Psoas muscle (tissue), 8 donors: Measurements from ENCODE around the gene FBXL13. TPM values are rescaled to one million over a fixed set of nuclear protein-coding genes. Genes with fewer than 3 reads are reported as not detected.

Experiments used
- ATAC-seq, 4 donors: fragments of 200-7000 bp; cut with Tn5 transposase; one replicate each; pipeline ENCODE4 v1.9.1; 2020; ENCODE audit warnings: moderate library complexity in 3 of 4, mild to moderate bottlenecking in 2 of 4
- DNase-seq, 2 donors: peaks; one replicate each; pipeline ENCODE4 v3.0.0-alpha.2; 2020
- H3K27ac ChIP-seq: fragments of 200-600 bp; one replicate; pipeline ENCODE4 v1.8.0; 2022
- H3K27me3 ChIP-seq, 3 donors: fragments of 200-600 bp in 1 of 3; one replicate each; pipeline versions ENCODE4 v1.6.1 to v1.8.0; 2013 to 2022; ENCODE audit warnings: low read length in 2 of 3, mild to moderate bottlenecking in 2 of 3, moderate library complexity in 1 of 3; ENCODE audit not compliant: insufficient read depth in 3 of 3
- H3K36me3 ChIP-seq, 2 donors: fragments of 200-600 bp in 1 of 2; one replicate each; pipeline versions ENCODE4 v1.6.1 to v1.8.0; 2013 to 2022; ENCODE audit warnings: low read depth in 1 of 2, mild to moderate bottlenecking in 1 of 2, moderate library complexity in 1 of 2; ENCODE audit not compliant: insufficient read depth in 1 of 2
- H3K4me1 ChIP-seq: fragments of 200-600 bp; one replicate; pipeline ENCODE4 v1.8.0; 2022
- H3K4me3 ChIP-seq: fragments of 200-600 bp; one replicate; pipeline ENCODE4 v1.8.0; 2022; ENCODE audit warnings: mild to moderate bottlenecking
- H3K9me3 ChIP-seq: fragments of 200-600 bp; one replicate; pipeline ENCODE4 v1.8.0; 2022
- WGBS, 3 donors: extraction: QIAGEN DNeasy Blood & Tissue Kit; methylation state at CpG; one replicate each; pipeline versions ENCODE4 v1.1.6 to v1.1.7; 2013; 5-methylcytosine and 5-hydroxymethylcytosine counted together
- intact Hi-C, 2 donors: fragments of 100-400 bp; cut with DNase I; formaldehyde crosslinking; loops; one replicate each; pipeline versions ENCODE4 v1.11.0 to v1.14.2; 2022
- polyA plus RNA-seq, 3 donors: library from polyadenylated mRNA; stranded (reverse); fragments of 200-250 nt; gene quantifications; one replicate each; pipeline ENCODE4 v1.2.3, GENCODE V29; 2013
- total RNA-seq, 4 donors: library from RNA; stranded (reverse); fragmentation: NEBNext Ultra II Directional in 2 of 4; extraction: Animal tissue kit (Norgen Biotek cat#: 25700) in 2 of 4; gene quantifications; one replicate each; pipeline versions ENCODE4 v1.2.1 to v1.2.4, GENCODE V29; 2021 to 2023
- TF ChIP-seq, protein P1 (sequence below): fragments of 200-600 bp; IDR thresholded peaks from one replicate; pipeline ENCODE4 v1.8.0; 2022; ENCODE audit warnings: antibody characterized with exemption
- donor health status: healthy with polysubstance abuse.
- donor health status: DM: no; HTN: no; CAD: no; lungs with moderate emphysema.
- donor health status: Bipolar disorder and iron deficiency.
- donor health status: healthy.
- donor health status: DM: yes; HTN: yes; CAD: no.
- donor health status: DM: no; HTN: no; CAD: no.
- donor health status: DM: no; HTN: no; CAD: no.
- donor health status: DM: yes; HTN: yes; CAD: no.

The FBXL13 gene
- total and polyA plus RNA-seq, 7 donors: 0.13 to 0.52 (median 0.28) TPM; not detected in 1

DNA sequence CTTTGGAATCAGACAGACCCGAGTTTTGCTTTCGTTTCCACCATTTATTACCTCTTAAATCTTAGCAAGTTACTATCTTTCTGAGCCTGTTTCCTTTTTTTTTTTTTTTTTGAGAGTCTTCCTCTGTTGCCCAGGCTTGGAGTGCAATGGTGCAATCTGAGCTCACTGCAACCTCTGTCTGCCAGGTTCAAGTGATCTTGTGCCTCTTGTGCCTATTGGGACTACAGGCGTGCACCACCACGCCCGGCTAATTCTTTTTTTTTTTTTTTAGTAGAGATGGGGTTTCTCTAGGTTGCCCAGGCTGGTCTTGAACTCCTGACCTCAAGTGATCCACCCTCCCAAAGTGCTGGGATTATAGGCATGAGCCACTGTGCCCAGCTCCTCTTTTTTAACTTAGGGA is 241.3 kb downstream of the FBXL13 start:
- no peak for DNase-seq
- no peaks in the 10 kb centered on the region for H3K9me3 ChIP-seq
- 67 to 93% (median 73%) methylated on average over 5 of the region's 5 CpGs for WGBS, 3 donors
- TF ChIP-seq, protein P1, sequence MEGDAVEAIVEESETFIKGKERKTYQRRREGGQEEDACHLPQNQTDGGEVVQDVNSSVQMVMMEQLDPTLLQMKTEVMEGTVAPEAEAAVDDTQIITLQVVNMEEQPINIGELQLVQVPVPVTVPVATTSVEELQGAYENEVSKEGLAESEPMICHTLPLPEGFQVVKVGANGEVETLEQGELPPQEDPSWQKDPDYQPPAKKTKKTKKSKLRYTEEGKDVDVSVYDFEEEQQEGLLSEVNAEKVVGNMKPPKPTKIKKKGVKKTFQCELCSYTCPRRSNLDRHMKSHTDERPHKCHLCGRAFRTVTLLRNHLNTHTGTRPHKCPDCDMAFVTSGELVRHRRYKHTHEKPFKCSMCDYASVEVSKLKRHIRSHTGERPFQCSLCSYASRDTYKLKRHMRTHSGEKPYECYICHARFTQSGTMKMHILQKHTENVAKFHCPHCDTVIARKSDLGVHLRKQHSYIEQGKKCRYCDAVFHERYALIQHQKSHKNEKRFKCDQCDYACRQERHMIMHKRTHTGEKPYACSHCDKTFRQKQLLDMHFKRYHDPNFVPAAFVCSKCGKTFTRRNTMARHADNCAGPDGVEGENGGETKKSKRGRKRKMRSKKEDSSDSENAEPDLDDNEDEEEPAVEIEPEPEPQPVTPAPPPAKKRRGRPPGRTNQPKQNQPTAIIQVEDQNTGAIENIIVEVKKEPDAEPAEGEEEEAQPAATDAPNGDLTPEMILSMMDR: no peak
- ATAC-seq: no peak
- peaks cover 18% of the 10 kb centered on the region for H3K4me1 ChIP-seq
- peaks cover 0 to 13% of the 10 kb centered on the region in 2 donors for H3K36me3 ChIP-seq
- no peak overlapping the region for H3K27ac ChIP-seq
- intact Hi-C loops: no loop called here
- no peak overlapping the region for H3K4me3 ChIP-seq
- H3K27me3 ChIP-seq: no peaks in the 10 kb centered on the region

DNA sequence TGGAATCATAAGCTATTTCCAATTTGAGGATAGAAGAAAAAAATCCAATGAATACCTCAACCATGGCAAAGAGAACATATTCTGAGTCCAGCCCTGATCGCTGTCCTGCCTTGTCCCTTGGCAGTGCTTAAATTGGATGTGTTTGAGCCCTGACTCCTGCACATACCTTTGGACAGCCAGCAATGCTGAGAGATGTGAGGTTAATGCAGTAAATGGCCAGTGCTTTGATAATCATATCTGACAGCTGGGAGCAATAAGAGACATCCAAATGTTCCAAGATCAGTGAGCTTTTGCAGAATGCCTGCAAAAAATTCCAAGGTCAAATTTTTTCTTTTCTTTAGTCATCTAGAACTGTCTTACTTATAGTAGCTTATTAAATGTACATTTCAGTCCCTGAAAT is 241.9 kb downstream of the FBXL13 start:
- intact Hi-C loops: no loop called here
- Histone ChIP-seq H3K27ac (no peak overlapping the region), H3K27me3 (no peaks in the 10 kb centered on the region), H3K9me3 (no peaks in the 10 kb centered on the region), H3K4me3 (no peak overlapping the region), H3K36me3 (peaks cover 0 to 13% of the 10 kb centered on the region in 2 donors), H3K4me1 (peaks cover 18% of the 10 kb centered on the region)
- TF ChIP-seq, protein P1: no peak
- DNase-seq (no peak), ATAC-seq (no peak)
- 22 to 37% (median 35%) methylated on average over 1 of the region's 1 CpG for WGBS, 3 donors

DNA sequence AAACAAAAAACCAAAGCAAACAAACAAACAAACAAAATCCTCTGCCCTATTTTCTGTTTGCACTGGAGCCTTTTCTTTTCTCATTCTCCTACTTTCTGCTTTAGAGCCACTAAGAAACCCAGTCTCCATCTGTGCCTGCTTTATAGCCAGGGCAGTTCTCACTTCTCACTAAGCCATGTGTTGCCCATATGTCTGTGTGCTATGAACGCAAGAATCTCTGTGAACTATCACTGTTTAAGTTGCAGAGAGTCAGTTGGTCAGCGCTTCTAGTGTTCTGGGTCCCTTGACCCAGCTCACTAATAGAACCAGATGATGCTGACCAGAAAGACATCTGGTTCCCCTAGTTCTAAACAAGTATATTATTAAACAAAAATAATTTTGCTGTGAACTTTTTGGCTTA is 244.4 kb downstream of the FBXL13 start:
- Histone ChIP-seq H3K9me3 (no peaks in the 10 kb centered on the region), H3K27ac (no peak overlapping the region), H3K27me3 (no peaks in the 10 kb centered on the region), H3K4me1 (no peaks in the 10 kb centered on the region), H3K4me3 (no peak overlapping the region), H3K36me3 (peaks cover 0 to 21% of the 10 kb centered on the region in 2 donors)
- intact Hi-C loops: no loop called here
- TF ChIP-seq, protein P1: no peak
- ATAC-seq: no peak
- no peak for DNase-seq
- 80 to 89% (median 84%) methylated on average over 2 of the region's 2 CpGs for WGBS, 3 donors

DNA sequence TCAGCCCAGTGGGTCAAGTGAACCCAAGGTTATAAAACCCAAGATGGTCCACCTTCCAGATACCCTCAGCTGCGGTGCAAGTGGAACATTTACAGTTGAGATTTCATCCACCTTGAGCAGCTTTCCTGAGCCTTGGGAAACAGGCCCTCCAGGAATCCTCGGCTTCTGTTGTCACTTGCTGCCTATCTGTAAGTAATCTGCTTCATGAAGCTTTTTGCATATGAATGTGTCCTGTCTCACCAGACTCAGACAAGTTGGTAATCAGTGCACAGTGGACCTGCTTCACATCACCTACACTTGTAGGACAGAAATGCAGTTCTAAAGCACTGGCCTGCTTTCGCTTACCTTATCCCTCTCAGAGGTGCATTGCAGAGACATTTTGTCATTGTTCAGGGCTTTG is 245.5 kb downstream of the FBXL13 start:
- intact Hi-C loops: no loop called here
- DNase-seq (no peak), ATAC-seq (no peak)
- no peaks in the 10 kb centered on the region for H3K9me3 ChIP-seq
- H3K27me3 ChIP-seq: no peaks in the 10 kb centered on the region
- TF ChIP-seq, protein P1: no peak
- H3K4me3 ChIP-seq: no peak overlapping the region
- H3K36me3 ChIP-seq: peaks cover 0 to 21% of the 10 kb centered on the region in 2 donors
- WGBS, 3 donors: 96 to 100% (median 99%) methylated on average over 3 of the region's 3 CpGs
- no peaks in the 10 kb centered on the region for H3K4me1 ChIP-seq
- H3K27ac ChIP-seq: no peak overlapping the region

DNA sequence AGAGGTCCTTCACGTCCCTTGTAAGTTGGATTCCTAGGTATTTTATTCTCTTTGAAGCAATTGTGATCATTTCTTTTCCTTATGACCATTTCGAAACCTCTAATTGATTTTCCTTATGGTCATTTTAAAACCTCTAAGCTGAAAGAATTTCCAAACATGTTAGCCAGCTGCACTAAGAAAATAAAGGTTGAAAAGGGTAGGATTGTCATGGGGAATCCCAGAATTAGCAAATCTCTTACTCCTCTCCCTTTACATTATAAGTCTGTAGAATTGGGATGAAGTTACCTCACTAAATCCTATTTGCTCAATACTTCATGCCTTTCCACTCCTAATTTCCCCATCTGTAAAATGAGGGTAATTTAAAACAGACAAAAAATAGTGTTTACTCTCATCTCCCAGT is 246.3 kb downstream of the FBXL13 start:
- no peak overlapping the region for H3K27ac ChIP-seq
- ATAC-seq (no peak), DNase-seq (no peak)
- no peak overlapping the region for H3K4me3 ChIP-seq
- H3K9me3 ChIP-seq: no peaks in the 10 kb centered on the region
- peaks cover 0 to 21% of the 10 kb centered on the region in 2 donors for H3K36me3 ChIP-seq
- no peaks in the 10 kb centered on the region for H3K27me3 ChIP-seq
- TF ChIP-seq, protein P1: no peak
- intact Hi-C loops: no loop called here
- 79 to 82% (median 82%) methylated on average over 2 of the region's 2 CpGs for WGBS, 3 donors
- H3K4me1 ChIP-seq: no peaks in the 10 kb centered on the region
